ENCODE results near the gene LRRC63. TPM values are rescaled to one million over a fixed set of nuclear protein-coding genes. Genes with fewer than 3 reads are reported as not detected.

LRRC63 gene
- polyA plus RNA-seq, 1 of the 3 experiments (the other 2 are of a cell fraction): 0.03 TPM

DNA sequence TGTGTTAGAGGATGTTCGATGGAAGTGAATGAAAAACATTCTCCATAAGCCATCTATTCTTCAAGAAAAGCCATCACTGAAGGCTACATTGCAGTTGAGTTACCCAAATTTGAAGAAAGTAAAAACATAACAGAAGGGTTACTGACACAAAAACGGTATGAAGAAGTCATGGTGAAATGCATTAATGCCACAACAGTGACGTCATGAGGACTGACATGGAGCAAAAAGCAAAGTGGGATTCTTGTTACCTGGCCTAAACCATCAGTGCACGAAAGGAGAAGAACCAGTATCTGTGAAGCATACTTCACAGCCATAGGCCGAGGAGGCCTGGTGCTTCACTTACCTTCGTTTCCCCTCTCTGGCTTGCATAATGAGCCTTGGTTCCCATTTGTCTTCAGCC is 58.7 kb downstream of the LRRC63 start:
- Histone ChIP-seq H3K9me2 (no peaks in the 10 kb centered on the region), H3K4me1 (ENCODE audit: control insufficient read depth in 1 of 2, insufficient read depth in 2 of 2, low read depth in 1 of 2, low read length in 1 of 2) (no peaks in the 10 kb centered on the region), H3K9me3 (no peaks in the 10 kb centered on the region), H3K9ac (no peak overlapping the region), H2AFZ (ENCODE audit: low read depth) (no peak overlapping the region), H3K27ac (ENCODE audit: low read depth in 2 of 2, low read length in 1 of 2) (no peak overlapping the region), H4K20me1 (ENCODE audit: insufficient read depth) (no peaks in the 10 kb centered on the region), H3K4me2 (no peak overlapping the region), H3K27me3 (ENCODE audit: insufficient read depth) (no peaks in the 10 kb centered on the region), H3K36me3 (replicated peaks in 1 of 2; ENCODE audit: control insufficient read depth in 1 of 2, insufficient read depth in 2 of 2, low read length in 1 of 2) (no peaks in the 10 kb centered on the region), H3K4me3 (ENCODE audit: low read depth in 2 of 2, low read length in 1 of 2) (no peak overlapping the region), H3F3A (replicated peaks; ENCODE audit: insufficient read depth) (no peaks in the 10 kb centered on the region), H3K79me2 (ENCODE audit: insufficient read depth) (no peaks in the 10 kb centered on the region)
- CTCF ChIA-PET: no interaction called here
- POLR2A ChIA-PET: no interaction called here
- 48% methylated on average over 6 of the region's 6 CpGs for WGBS (ENCODE audit: low lambda C conversion rate)
- DNase-seq: no peak
- TF ChIP-seq, protein P1, sequence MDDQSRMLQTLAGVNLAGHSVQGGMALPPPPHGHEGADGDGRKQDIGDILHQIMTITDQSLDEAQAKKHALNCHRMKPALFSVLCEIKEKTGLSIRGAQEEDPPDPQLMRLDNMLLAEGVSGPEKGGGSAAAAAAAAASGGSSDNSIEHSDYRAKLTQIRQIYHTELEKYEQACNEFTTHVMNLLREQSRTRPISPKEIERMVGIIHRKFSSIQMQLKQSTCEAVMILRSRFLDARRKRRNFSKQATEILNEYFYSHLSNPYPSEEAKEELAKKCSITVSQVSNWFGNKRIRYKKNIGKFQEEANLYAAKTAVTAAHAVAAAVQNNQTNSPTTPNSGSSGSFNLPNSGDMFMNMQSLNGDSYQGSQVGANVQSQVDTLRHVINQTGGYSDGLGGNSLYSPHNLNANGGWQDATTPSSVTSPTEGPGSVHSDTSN (IDR thresholded peaks at IDR 0.05): no peak
- TF ChIP-seq RFX5 (IDR thresholded peaks at IDR 0.05; ENCODE audit: low read length): no peak
- TF ChIP-seq ELF1 (IDR thresholded peaks at IDR 0.05): no peak
- TF ChIP-seq, protein P2, sequence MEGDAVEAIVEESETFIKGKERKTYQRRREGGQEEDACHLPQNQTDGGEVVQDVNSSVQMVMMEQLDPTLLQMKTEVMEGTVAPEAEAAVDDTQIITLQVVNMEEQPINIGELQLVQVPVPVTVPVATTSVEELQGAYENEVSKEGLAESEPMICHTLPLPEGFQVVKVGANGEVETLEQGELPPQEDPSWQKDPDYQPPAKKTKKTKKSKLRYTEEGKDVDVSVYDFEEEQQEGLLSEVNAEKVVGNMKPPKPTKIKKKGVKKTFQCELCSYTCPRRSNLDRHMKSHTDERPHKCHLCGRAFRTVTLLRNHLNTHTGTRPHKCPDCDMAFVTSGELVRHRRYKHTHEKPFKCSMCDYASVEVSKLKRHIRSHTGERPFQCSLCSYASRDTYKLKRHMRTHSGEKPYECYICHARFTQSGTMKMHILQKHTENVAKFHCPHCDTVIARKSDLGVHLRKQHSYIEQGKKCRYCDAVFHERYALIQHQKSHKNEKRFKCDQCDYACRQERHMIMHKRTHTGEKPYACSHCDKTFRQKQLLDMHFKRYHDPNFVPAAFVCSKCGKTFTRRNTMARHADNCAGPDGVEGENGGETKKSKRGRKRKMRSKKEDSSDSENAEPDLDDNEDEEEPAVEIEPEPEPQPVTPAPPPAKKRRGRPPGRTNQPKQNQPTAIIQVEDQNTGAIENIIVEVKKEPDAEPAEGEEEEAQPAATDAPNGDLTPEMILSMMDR (IDR thresholded peaks at IDR 0.05): no peak
- no peak for TF ChIP-seq TEAD4 (IDR thresholded peaks at IDR 0.05; ENCODE audit: borderline replicate concordance, insufficient read depth)
- no peak for TF ChIP-seq RCOR1 (IDR thresholded peaks at IDR 0.05; ENCODE audit: low read length)
- no peak for TF ChIP-seq FOSL2 (IDR thresholded peaks at IDR 0.05; ENCODE audit: borderline replicate concordance, low read depth)
- TF ChIP-seq TCF12 (IDR thresholded peaks at IDR 0.05): no peak
- no peak for TF ChIP-seq NRF1 (IDR thresholded peaks at IDR 0.05; ENCODE audit: low read depth, low read length)
- no peak for TF ChIP-seq RAD21 (IDR thresholded peaks at IDR 0.05; ENCODE audit: low read length)
- TF ChIP-seq, protein P3, sequence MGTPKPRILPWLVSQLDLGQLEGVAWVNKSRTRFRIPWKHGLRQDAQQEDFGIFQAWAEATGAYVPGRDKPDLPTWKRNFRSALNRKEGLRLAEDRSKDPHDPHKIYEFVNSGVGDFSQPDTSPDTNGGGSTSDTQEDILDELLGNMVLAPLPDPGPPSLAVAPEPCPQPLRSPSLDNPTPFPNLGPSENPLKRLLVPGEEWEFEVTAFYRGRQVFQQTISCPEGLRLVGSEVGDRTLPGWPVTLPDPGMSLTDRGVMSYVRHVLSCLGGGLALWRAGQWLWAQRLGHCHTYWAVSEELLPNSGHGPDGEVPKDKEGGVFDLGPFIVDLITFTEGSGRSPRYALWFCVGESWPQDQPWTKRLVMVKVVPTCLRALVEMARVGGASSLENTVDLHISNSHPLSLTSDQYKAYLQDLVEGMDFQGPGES (IDR thresholded peaks at IDR 0.05; ENCODE audit: low read depth, low read length): no peak
- TF ChIP-seq SMC3 (IDR thresholded peaks at IDR 0.05; ENCODE audit: low read depth, low read length): no peak
- no peak for TF ChIP-seq GABPA (IDR thresholded peaks at IDR 0.05; ENCODE audit: low read depth)

DNA sequence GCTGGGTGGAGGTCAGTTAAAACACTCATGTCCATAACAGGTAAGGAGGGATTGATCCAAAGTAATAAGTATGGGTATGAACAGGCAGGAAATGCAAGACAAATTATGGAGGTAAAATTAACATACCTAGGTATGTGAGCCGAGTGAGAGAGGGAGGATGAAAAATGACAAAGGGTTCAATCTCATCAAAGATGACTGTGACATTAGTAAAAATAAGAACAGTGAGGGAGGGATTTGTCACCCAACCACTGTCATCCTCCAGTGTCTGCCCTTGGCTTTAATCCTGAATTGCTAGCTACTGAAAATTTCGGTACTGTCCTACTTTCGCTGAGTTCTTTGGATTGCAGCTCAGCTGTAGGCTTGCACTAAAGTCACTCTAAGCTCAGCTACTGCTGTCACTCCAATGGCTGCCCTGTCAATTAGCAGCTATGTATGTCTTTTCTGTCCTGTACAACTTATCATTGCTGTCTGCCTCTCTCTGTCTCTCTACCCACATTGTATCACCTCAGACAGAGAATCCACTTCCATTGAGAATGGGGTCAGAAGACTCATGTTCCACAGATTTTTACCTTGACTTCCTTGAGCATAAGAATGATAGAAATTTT is 62.5 kb downstream of the LRRC63 start:
- WGBS (ENCODE audit: low lambda C conversion rate): 87% methylated on average over 3 of the region's 3 CpGs
- POLR2A ChIA-PET: no interaction called here
- TF ChIP-seq EZH2phosphoT487 (IDR thresholded peaks at IDR 0.05; ENCODE audit: borderline replicate concordance, low read depth) (no peak), FOXM1 (IDR thresholded peaks at IDR 0.05; ENCODE audit: low read depth) (no peak), TAF1 (IDR thresholded peaks at IDR 0.05; ENCODE audit: borderline replicate concordance, low read depth, low read length) (no peak), SMC3 (IDR thresholded peaks at IDR 0.05; ENCODE audit: low read depth, low read length) (no peak), RFX5 (IDR thresholded peaks at IDR 0.05; ENCODE audit: low read length) (no peak), EP300 (IDR thresholded peaks at IDR 0.05; ENCODE audit: borderline replicate concordance in 1 of 2, low read depth in 1 of 2, low read length in 1 of 2) (no peak), MXI1 (IDR thresholded peaks at IDR 0.05; ENCODE audit: low read depth, low read length) (no peak), ELF1 (IDR thresholded peaks at IDR 0.05) (no peak), GATA2 (CRISPR knock-in tag; IDR thresholded peaks at IDR 0.05) (no peak), MEF2A (IDR thresholded peaks at IDR 0.05; ENCODE audit: borderline replicate concordance, low read depth) (no peak), TCF12 (IDR thresholded peaks at IDR 0.05) (no peak), GABPA (IDR thresholded peaks at IDR 0.05; ENCODE audit: low read depth) (no peak), RXRA (IDR thresholded peaks at IDR 0.05; ENCODE audit: borderline replicate concordance, low read depth) (no peak), POLR2AphosphoS5 (IDR thresholded peaks at IDR 0.05; ENCODE audit: low read depth, low read length) (no peak)
- TF ChIP-seq, protein P4, sequence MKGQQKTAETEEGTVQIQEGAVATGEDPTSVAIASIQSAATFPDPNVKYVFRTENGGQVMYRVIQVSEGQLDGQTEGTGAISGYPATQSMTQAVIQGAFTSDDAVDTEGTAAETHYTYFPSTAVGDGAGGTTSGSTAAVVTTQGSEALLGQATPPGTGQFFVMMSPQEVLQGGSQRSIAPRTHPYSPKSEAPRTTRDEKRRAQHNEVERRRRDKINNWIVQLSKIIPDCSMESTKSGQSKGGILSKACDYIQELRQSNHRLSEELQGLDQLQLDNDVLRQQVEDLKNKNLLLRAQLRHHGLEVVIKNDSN (IDR thresholded peaks at IDR 0.05; ENCODE audit: borderline replicate concordance, low read depth): no peak
- TF ChIP-seq, protein P3 (IDR thresholded peaks at IDR 0.05; ENCODE audit: low read depth, low read length): no peak

More for the DNA sequence above, 62.5 kb downstream of the LRRC63 start:
- H3K79me2 ChIP-seq (ENCODE audit: insufficient read depth): no peaks in the 10 kb centered on the region
- no peak overlapping the region for H3K4me3 ChIP-seq (ENCODE audit: low read depth in 2 of 2, low read length in 1 of 2)
- H3K9me3 ChIP-seq: no peaks in the 10 kb centered on the region
- H4K20me1 ChIP-seq (ENCODE audit: insufficient read depth): no peaks in the 10 kb centered on the region
- DNase-seq: no peak
- no peak overlapping the region for H3K27ac ChIP-seq (ENCODE audit: low read depth in 2 of 2, low read length in 1 of 2)
- no peak overlapping the region for H3K9ac ChIP-seq
- CTCF ChIA-PET: interaction anchor here (1.3 kb wide), 1 partner anchor 14 kb away, joined by 3 read pairs; no protein-coding TSS in a partner anchor
- no peaks in the 10 kb centered on the region for H3K36me3 ChIP-seq (replicated peaks in 1 of 2; ENCODE audit: control insufficient read depth in 1 of 2, insufficient read depth in 2 of 2, low read length in 1 of 2)
- H3K27me3 ChIP-seq (ENCODE audit: insufficient read depth): no peaks in the 10 kb centered on the region
- no peaks in the 10 kb centered on the region for H3K9me2 ChIP-seq
- no peak overlapping the region for H3K4me2 ChIP-seq
- H3F3A ChIP-seq (replicated peaks; ENCODE audit: insufficient read depth): no peaks in the 10 kb centered on the region
- no peaks in the 10 kb centered on the region; a peak in 1 of 4 replicates for H3K4me1 ChIP-seq (ENCODE audit: control insufficient read depth in 1 of 2, insufficient read depth in 2 of 2, low read depth in 1 of 2, low read length in 1 of 2)
- H2AFZ ChIP-seq (ENCODE audit: low read depth): no peak overlapping the region
